Stimulated activated CD8-positive, alpha-beta memory T cell treated with anti-CD3 and anti-CD28 coated beads, Interleukin-15, amount 100 ng/mL, for 1 hour (primary cell): Measurements from ENCODE around the gene TP63.

ENCODE experiments used
- DNase-seq: peaks from one replicate; pipeline ENCODE4 v3.0.0-alpha.2; 2020; ENCODE audit warnings: low read depth

Gene TP63

GRCh38 chr3:189862385-189862998 lies 231.3 kb downstream of the TP63 start:
- no peak for DNase-seq

GRCh38 chr3:189863031-189863430 lies 231.8 kb downstream of the TP63 start:
- no peak for DNase-seq

GRCh38 chr3:189868061-189868460 lies 236.9 kb downstream of the TP63 start:
- DNase-seq: no peak

GRCh38 chr3:189869165-189869564 lies 238.0 kb downstream of the TP63 start:
- DNase-seq: no peak

- no peak for DNase-seq
These were observed 240.2 kb downstream of the TP63 start for GRCh38 chr3:189871418-189871817.

- DNase-seq: no peak
These were observed 252.0 kb downstream of the TP63 start for GRCh38 chr3:189883113-189883753.

GRCh38 chr3:189890496-189890895 lies 259.3 kb downstream of the TP63 start:
- no peak for DNase-seq

- no peak for DNase-seq
These were observed 265.3 kb downstream of the TP63 start for GRCh38 chr3:189896533-189896932.

GRCh38 chr3:189897406-189897805 lies 266.2 kb downstream of the TP63 start:
- no peak for DNase-seq

- DNase-seq: no peak
These were observed 267.5 kb downstream of the TP63 start for GRCh38 chr3:189898559-189899153.

GRCh38 chr3:189899186-189899585 lies 268.0 kb downstream of the TP63 start:
- no peak for DNase-seq

- DNase-seq: no peak
These were observed 269.4 kb downstream of the TP63 start for GRCh38 chr3:189900578-189900977.

- DNase-seq: no peak
These were observed 270.3 kb downstream of the TP63 start for GRCh38 chr3:189901481-189901880.

- DNase-seq: no peak
These were observed 271.3 kb downstream of the TP63 start for GRCh38 chr3:189902230-189903186.

GRCh38 chr3:189903562-189904250 lies 272.5 kb downstream of the TP63 start:
- DNase-seq: no peak

GRCh38 chr3:189907803-189908202 lies 276.6 kb downstream of the TP63 start:
- no peak for DNase-seq

GRCh38 chr3:189908646-189909045 lies 277.5 kb downstream of the TP63 start:
- DNase-seq: no peak

GRCh38 chr3:189909139-189909538 lies 277.9 kb downstream of the TP63 start:
- DNase-seq: no peak

GRCh38 chr3:189909573-189909972 lies 278.4 kb downstream of the TP63 start:
- DNase-seq: no peak

- DNase-seq: no peak
These were observed 279.8 kb downstream of the TP63 start for GRCh38 chr3:189911001-189911400.

GRCh38 chr3:189914799-189915198 lies 283.6 kb downstream of the TP63 start:
- DNase-seq: no peak

GRCh38 chr3:189921770-189922169 lies 290.6 kb downstream of the TP63 start:
- no peak for DNase-seq
